Upper lobe of left lung (tissue), 6 donors: ENCODE data around the gene ZNF668. TPM values are rescaled to one million over a fixed set of nuclear protein-coding genes. Genes with fewer than 3 reads are reported as not detected.

Source experiments
- ATAC-seq, 2 donors: fragments of 200-7000 bp; cut with Tn5 transposase; one replicate each; pipeline ENCODE4 v1.9.1; 2022; ENCODE audit warnings: mild to moderate bottlenecking in 2 of 2, moderate library complexity in 2 of 2; ENCODE audit not compliant: low FRiP score in 2 of 2
- DNase-seq, 2 donors: peaks; one replicate each; pipeline ENCODE4 v3.0.0-alpha.2; 2019 to 2020
- H3K27ac ChIP-seq, 4 donors: fragments of 200-600 bp; sonication (generic); one replicate each; pipeline ENCODE4 v1.5.1; 2016 to 2019
- H3K27me3 ChIP-seq, 4 donors: fragments of 200-600 bp; sonication (generic); one replicate each; pipeline ENCODE4 v1.5.1; 2017 to 2019
- H3K36me3 ChIP-seq, 4 donors: fragments of 200-600 bp; sonication (generic); one replicate each; pipeline ENCODE4 v1.5.1; 2016 to 2019
- H3K4me1 ChIP-seq, 4 donors: fragments of 200-600 bp; sonication (generic); one replicate each; pipeline ENCODE4 v1.5.1; 2018 to 2019
- H3K4me3 ChIP-seq, 4 donors: fragments of 200-600 bp; sonication (generic); one replicate each; pipeline ENCODE4 v1.5.1; 2017 to 2019; ENCODE audit warnings: mild to moderate bottlenecking in 2 of 4, moderate library complexity in 1 of 4
- H3K9me3 ChIP-seq, 4 donors: fragments of 200-600 bp; sonication (generic); one replicate each; pipeline ENCODE4 v1.5.1; 2018 to 2019
- EP300 ChIP-seq, 4 donors: sonication (generic); formaldehyde crosslinking; IDR thresholded peaks; one replicate each; pipeline ENCODE4 v1.5.1; 2017; ENCODE audit warnings: antibody characterized with exemption in 4 of 4, control low read depth in 2 of 4
- POLR2A ChIP-seq, 4 donors: fragments of 450-650 bp; IDR thresholded peaks; one replicate each; pipeline ENCODE4 v1.5.1; 2016 to 2017; ENCODE audit warnings: antibody characterized with exemption in 4 of 4, mild to moderate bottlenecking in 2 of 4
- POLR2AphosphoS5 ChIP-seq, 2 donors: sonication (generic); formaldehyde crosslinking; IDR thresholded peaks; one replicate each; pipeline ENCODE4 v1.5.1; 2017; ENCODE audit warnings: antibody characterized with exemption in 2 of 2
- WGBS, 2 donors: methylation state at CpG; one replicate each; pipeline ENCODE4 v1.1.5; 2017 to 2018; 5-methylcytosine and 5-hydroxymethylcytosine counted together
- total RNA-seq, 6 donors: library from RNA; depleted of rRNA in 4 of 6; stranded (reverse); fragments of >200 nt in 4 of 6; gene quantifications; one replicate each; pipeline versions ENCODE4 v1.1.0 to v1.2.1, GENCODE V29; 2016 to 2021
- TF ChIP-seq, protein P1 (sequence below), 6 experiments: fragments of 450-650 bp in 4 of 6; fragments of 200-600 bp in 2 of 6; sonication (generic) in 2 of 6; IDR thresholded peaks; one replicate each; pipeline ENCODE4 v1.5.1; 2016 to 2019; ENCODE audit warnings: antibody characterized with exemption in 6 of 6
- donor health status: DM: no; HTN: no; CAD: no; lungs with moderate emphysema.
- donor health status: DM: no; HTN: yes; CAD: no; lungs with severe emphysema.

Gene ZNF668
- total RNA-seq, 6 donors from 2014 or later: 8.4 to 21.0 (median 11.4) TPM

DNA sequence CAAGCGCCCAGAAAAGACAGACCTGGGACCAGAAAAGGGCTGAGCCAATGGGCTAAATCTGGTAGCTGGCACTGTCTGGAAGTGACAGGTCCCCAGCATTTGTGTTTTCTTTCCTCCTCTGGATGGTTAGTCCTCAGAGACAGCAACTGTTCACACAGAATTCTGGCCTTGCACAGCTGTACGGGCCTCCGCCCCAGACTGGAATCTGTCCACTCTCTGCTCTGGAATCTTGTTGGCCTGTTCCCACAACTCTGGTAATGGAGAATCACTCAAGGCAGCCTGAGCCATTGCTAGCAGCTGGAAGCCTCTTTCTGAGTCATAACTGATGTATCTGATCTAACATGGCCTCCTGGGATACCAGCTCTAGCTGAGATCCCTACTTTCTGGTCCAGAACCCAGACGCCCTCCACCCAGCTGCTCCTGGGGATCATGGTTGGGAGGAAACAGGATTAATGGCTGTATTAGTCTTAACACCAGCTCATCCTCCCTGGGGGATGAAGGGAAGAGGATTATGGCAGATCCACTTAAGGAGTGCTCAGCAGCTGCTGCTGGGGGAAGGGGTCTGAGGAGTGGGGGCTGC lies 9.1 kb downstream of the ZNF668 start:
- peak overlapping the region; percentile 33 to 65 (median 54) for H3K27ac ChIP-seq
- no peak for DNase-seq

DNA sequence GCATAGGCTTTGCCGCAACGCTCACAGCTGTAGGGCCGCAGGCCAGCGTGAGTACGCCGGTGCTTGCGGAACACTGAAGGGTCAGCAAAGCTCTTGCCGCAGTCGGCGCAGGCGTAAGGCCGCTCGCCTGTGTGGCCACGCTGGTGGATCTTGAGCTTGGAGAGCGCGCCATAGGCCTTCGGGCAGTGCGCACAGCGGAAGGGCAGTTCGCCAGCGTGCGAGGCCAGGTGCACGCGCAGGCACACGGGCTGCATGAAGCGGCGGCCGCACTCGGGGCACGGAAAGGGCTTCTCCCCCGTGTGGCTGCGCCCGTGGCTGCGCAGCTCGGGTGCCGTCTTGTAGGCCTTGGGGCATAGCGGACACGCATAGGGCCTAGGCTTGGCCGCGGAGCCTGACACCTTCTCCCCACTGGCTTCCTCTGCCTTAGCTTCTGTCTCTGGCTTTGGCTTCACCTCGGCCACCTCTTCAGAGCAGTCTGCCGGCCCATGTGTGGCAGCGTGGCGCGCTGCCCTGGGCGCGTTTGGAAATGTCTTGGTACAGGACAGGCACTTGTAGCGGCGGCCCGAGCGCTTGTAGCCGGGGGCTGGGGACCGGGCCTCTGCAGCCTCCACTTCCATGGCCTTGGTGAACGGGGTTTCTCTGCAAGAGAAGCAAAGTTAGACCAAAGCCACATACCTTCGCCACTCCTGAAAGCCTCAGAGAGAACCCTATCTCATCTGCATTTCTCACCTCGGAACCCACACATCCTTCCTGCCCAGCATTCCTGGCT lies 10.0 kb downstream of the ZNF668 start:
- Histone ChIP-seq H3K4me3 (no peak overlapping the region), H3K27ac (peak overlapping the region in 1 of 4 donors; percentile 61), H3K36me3 (peaks cover 8 to 36% (median 28%) of the 10 kb centered on the region in 4 donors), H3K9me3 (no peaks in the 10 kb centered on the region), H3K4me1 (peaks cover 9 to 20% (median 14%) of the 10 kb centered on the region in 4 donors), H3K27me3 (no peaks in the 10 kb centered on the region)
- TF ChIP-seq POLR2AphosphoS5 (IDR thresholded peaks at IDR 0.05) (no peak), EP300 (IDR thresholded peaks at IDR 0.05) (no peak), POLR2A (IDR thresholded peaks at IDR 0.05) (no peak)
- TF ChIP-seq, protein P1, sequence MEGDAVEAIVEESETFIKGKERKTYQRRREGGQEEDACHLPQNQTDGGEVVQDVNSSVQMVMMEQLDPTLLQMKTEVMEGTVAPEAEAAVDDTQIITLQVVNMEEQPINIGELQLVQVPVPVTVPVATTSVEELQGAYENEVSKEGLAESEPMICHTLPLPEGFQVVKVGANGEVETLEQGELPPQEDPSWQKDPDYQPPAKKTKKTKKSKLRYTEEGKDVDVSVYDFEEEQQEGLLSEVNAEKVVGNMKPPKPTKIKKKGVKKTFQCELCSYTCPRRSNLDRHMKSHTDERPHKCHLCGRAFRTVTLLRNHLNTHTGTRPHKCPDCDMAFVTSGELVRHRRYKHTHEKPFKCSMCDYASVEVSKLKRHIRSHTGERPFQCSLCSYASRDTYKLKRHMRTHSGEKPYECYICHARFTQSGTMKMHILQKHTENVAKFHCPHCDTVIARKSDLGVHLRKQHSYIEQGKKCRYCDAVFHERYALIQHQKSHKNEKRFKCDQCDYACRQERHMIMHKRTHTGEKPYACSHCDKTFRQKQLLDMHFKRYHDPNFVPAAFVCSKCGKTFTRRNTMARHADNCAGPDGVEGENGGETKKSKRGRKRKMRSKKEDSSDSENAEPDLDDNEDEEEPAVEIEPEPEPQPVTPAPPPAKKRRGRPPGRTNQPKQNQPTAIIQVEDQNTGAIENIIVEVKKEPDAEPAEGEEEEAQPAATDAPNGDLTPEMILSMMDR (IDR thresholded peaks at IDR 0.05): no peak
- 87 to 88% methylated on average over 46 to 56 of the region's 56 CpGs for WGBS, 2 donors
- ATAC-seq (no peak), DNase-seq (peak in 1 of 2 donors; percentile 85)

More for the DNA sequence above, 9.1 kb downstream of the ZNF668 start:
- TF ChIP-seq, protein P1 (IDR thresholded peaks at IDR 0.05): no peak
- TF ChIP-seq EP300 (IDR thresholded peaks at IDR 0.05): no peak
- TF ChIP-seq POLR2AphosphoS5 (IDR thresholded peaks at IDR 0.05): no peak
- no peak for TF ChIP-seq POLR2A (IDR thresholded peaks at IDR 0.05)
- WGBS, 2 donors: 75 to 89% methylated on average over 3 to 4 of the region's 4 CpGs
- Histone ChIP-seq H3K4me3 (no peak overlapping the region), H3K4me1 (peaks cover 9 to 20% (median 14%) of the 10 kb centered on the region in 4 donors), H3K9me3 (no peaks in the 10 kb centered on the region), H3K36me3 (peaks cover 8 to 36% (median 28%) of the 10 kb centered on the region in 4 donors), H3K27me3 (no peaks in the 10 kb centered on the region)
- ATAC-seq: peak; percentile 58 to 95

DNA sequence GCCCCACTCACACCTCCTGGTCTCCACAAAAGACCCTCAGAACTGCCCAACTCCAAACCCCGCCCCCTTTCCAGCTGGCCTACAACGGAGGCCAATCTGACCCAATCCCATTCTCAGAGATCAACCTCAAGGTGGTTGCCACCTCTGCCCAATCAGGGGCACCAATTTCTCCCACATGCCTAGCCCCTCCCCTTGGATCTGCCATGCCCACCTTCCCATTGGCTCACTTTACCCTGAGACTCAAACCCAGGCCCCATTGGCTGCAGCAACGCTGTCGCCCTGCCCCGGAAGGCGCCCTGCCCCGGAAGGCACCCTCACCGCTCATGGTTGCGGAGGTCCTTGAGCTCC lies 10.6 kb downstream of the ZNF668 start:
- no peak overlapping the region for H3K4me3 ChIP-seq
- ATAC-seq: no peak

DNA sequence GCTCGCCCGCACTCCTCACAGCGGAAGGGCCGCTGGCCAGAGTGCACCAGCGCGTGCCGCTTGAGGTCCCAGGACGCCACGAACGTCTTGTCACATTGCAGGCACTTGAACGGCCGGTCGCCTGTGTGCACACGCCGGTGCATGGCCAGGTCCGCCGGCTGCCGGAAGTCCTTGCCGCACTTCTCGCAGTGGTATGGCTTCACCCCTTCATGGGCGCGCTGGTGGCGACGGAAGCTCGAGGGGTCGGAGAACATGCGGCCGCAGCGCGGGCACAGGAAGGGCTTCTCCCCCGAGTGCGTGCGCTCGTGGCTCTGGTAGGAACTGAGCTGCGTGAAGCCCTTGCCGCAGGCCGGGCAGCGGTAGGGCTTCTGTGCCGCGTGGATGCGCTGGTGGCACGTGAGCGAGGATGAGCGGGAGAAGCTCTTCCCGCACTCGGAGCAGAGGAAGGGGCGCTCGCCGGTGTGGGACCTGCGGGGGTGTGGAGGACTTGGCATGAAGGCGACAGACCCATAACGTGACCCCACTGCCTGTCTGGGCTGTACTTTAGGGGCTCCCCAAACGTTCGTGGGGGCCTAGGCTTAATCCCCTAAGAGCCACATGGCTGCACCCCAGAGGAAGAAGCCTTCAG lies 12.1 kb downstream of the ZNF668 start:
- Histone ChIP-seq H3K27me3 (no peaks in the 10 kb centered on the region), H3K9me3 (no peaks in the 10 kb centered on the region), H3K4me1 (peaks cover 9 to 20% (median 14%) of the 10 kb centered on the region in 4 donors), H3K4me3 (no peak overlapping the region), H3K36me3 (peaks cover 8 to 45% (median 28%) of the 10 kb centered on the region in 4 donors), H3K27ac (no peak overlapping the region)
- ATAC-seq (no peak), DNase-seq (no peak)
- WGBS, 2 donors: 97% methylated on average over 37 to 51 of the region's 54 CpGs
- TF ChIP-seq POLR2A (IDR thresholded peaks at IDR 0.05) (no peak), POLR2AphosphoS5 (IDR thresholded peaks at IDR 0.05) (no peak), EP300 (IDR thresholded peaks at IDR 0.05) (no peak)
- TF ChIP-seq, protein P1 (IDR thresholded peaks at IDR 0.05): no peak

More for the DNA sequence above, 10.6 kb downstream of the ZNF668 start:
- WGBS, 2 donors: 95 to 96% methylated on average over 7 to 9 of the region's 9 CpGs
- Histone ChIP-seq H3K27me3 (no peaks in the 10 kb centered on the region), H3K27ac (no peak overlapping the region), H3K4me1 (peaks cover 9 to 20% (median 14%) of the 10 kb centered on the region in 4 donors), H3K36me3 (peaks cover 8 to 39% (median 28%) of the 10 kb centered on the region in 4 donors), H3K9me3 (no peaks in the 10 kb centered on the region)
- no peak for DNase-seq
- TF ChIP-seq, protein P1 (IDR thresholded peaks at IDR 0.05): no peak
- TF ChIP-seq POLR2A (IDR thresholded peaks at IDR 0.05): no peak
- no peak for TF ChIP-seq POLR2AphosphoS5 (IDR thresholded peaks at IDR 0.05)
- TF ChIP-seq EP300 (IDR thresholded peaks at IDR 0.05): no peak
